GM19452 (cell line): Measurements from ENCODE around the gene FAM240A.

Experiments
- ATAC-seq: cut with Tn5 transposase; IDR thresholded peaks from one replicate; pipeline ENCODE4 v1.9.1; 2021; ENCODE audit not compliant: unreplicated experiment

The FAM240A gene

GRCh38 chr3:46624975-46625490 is 12.7 kb downstream of the FAM240A start:
- ATAC-seq, result no peak

GRCh38 chr3:46626039-46626438 is 13.7 kb downstream of the FAM240A start:
- no peak for ATAC-seq

- ATAC-seq, result no peak
These were observed 14.8 kb downstream of the FAM240A start for GRCh38 chr3:46627078-46627477.

GRCh38 chr3:46628901-46629369 is 16.6 kb downstream of the FAM240A start:
- ATAC-seq, result no peak

- no peak for ATAC-seq
These were observed 17.5 kb downstream of the FAM240A start for GRCh38 chr3:46629551-46630517.

GRCh38 chr3:46632792-46633191 is 20.5 kb downstream of the FAM240A start:
- ATAC-seq, result no peak

- ATAC-seq, result no peak
These were observed 22.5 kb downstream of the FAM240A start for GRCh38 chr3:46634856-46635255.

- ATAC-seq, result no peak
These were observed 26.9 kb downstream of the FAM240A start for GRCh38 chr3:46639221-46639620.

- ATAC-seq, result no peak
These were observed 28.6 kb downstream of the FAM240A start for GRCh38 chr3:46640927-46641326.

- no peak for ATAC-seq
These were observed 30.6 kb downstream of the FAM240A start for GRCh38 chr3:46642971-46643370.

GRCh38 chr3:46643701-46644100 is 31.4 kb downstream of the FAM240A start:
- ATAC-seq, result no peak

- ATAC-seq, result no peak
These were observed 34.4 kb downstream of the FAM240A start for GRCh38 chr3:46646700-46647099.

- no peak for ATAC-seq
These were observed 35.8 kb downstream of the FAM240A start for GRCh38 chr3:46648096-46648495.

GRCh38 chr3:46649436-46649835 is 37.1 kb downstream of the FAM240A start:
- ATAC-seq, result no peak

GRCh38 chr3:46651084-46651483 is 38.8 kb downstream of the FAM240A start:
- no peak for ATAC-seq

- ATAC-seq, result no peak
These were observed 42.9 kb downstream of the FAM240A start for GRCh38 chr3:46655271-46655670.

- no peak for ATAC-seq
These were observed 44.6 kb downstream of the FAM240A start for GRCh38 chr3:46656778-46657556.

- ATAC-seq, result no peak
These were observed 47.0 kb downstream of the FAM240A start for GRCh38 chr3:46659285-46659684.

GRCh38 chr3:46660003-46660402 is 47.7 kb downstream of the FAM240A start:
- ATAC-seq, result no peak

GRCh38 chr3:46660543-46661523 is 48.5 kb downstream of the FAM240A start:
- ATAC-seq, result no peak
